GM19239 (cell line): ENCODE results near the gene SYNE1.
"Not testable (repeated sequence)": the region's sequence is repeated elsewhere in the genome, so short reads cannot be mapped to it uniquely, and the experiment has no call there.

Experiments used
- DNase-seq: peaks from one replicate; pipeline ENCODE4 v3.0.0; 2011; ENCODE audit warnings: low spot score; ENCODE audit not compliant: insufficient read length
- FAIRE-seq: peaks from 2 replicates; lab custom pipeline; 2011; peaks lifted over from hg19 to GRCh38; lab: Jason Lieb, UNC

Gene SYNE1

DNA sequence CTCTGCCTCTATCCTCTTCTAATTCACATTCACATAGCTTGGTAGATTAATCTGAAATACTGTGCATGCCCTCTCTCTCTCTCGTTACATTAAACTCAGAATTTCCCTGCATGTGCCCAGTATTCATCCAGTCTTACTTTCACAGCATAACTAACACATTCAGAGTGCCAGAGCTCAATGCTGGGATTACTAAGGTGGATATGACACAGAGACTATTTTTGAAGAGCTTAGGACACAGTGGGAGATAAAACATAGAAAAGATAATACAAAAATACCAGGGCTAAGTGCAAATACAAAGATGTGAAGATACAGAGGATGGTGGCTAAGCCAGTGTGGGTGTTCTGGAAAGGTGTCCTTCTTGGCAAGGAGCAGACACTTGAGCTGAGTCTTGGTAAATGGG is 6.3 kb downstream of the SYNE1 start:
- no peak for DNase-seq
- FAIRE-seq, result no peak

- FAIRE-seq (no peak), DNase-seq (no peak)
Measured at GRCh38 chr6:152625213-152625612, 11.9 kb downstream of the SYNE1 start.

DNA sequence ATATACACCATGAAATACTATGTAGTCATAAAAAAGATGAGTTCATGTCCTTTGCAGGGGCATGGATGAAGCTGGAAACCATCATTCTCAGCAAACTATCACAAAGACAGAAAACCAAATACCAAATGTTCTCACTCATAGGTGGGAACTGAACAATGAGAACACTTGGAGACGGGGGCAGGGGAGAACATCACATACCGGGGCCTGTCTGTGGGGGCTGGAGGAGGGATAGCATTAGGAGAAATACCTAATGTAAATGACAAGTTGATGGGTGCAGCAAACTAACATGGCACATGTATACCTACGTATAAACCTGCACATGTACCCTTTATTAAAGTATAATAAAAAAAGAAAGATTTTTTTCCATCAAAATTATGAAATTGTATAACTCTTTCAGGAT is 22.4 kb downstream of the SYNE1 start:
- not testable (repeated sequence) for FAIRE-seq, DNase-seq

GRCh38 chr6:152609125-152609670 is 28.0 kb downstream of the SYNE1 start:
- DNase-seq (no peak), FAIRE-seq (no peak)

- DNase-seq, result no peak
- FAIRE-seq, result no peak
Measured at GRCh38 chr6:152605941-152606340, 31.2 kb downstream of the SYNE1 start.

- no peak for DNase-seq
- FAIRE-seq, result no peak
Measured at GRCh38 chr6:152605342-152605741, 31.8 kb downstream of the SYNE1 start.

GRCh38 chr6:152603911-152604310 is 33.3 kb downstream of the SYNE1 start:
- FAIRE-seq (no peak), DNase-seq (no peak)

- no peak for FAIRE-seq
- DNase-seq, result no peak
Measured at GRCh38 chr6:152600022-152600421, 37.1 kb downstream of the SYNE1 start.

DNA sequence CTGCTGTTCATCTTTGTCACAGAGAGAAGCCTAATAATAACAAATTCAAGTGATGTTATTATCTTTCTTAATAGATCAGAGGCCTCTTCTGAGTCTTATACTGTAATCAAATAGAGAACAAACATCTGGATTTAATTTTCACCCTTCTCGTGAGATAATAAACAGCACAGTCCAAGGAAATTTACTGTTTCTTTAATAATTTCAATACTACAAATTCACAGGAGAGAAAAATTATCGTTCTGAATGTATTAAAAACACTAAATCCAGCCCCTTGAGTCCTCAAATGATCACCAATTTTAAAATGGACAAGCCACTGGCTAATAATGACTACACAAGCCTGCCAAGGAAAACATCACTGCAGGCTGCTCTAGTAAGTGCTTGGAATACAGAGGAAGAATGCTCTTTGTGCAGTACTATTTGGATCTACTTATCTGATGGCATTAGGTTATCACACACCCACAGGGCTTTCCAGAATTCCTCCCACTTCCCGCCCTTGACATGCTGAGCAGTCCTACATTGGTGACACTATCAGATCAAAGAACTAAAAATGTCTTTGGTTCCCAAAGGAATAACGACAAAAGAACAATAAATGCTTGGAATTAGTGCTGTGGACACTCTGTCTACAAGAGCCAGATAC is 38.1 kb downstream of the SYNE1 start:
- FAIRE-seq (no peak), DNase-seq (no peak)

DNA sequence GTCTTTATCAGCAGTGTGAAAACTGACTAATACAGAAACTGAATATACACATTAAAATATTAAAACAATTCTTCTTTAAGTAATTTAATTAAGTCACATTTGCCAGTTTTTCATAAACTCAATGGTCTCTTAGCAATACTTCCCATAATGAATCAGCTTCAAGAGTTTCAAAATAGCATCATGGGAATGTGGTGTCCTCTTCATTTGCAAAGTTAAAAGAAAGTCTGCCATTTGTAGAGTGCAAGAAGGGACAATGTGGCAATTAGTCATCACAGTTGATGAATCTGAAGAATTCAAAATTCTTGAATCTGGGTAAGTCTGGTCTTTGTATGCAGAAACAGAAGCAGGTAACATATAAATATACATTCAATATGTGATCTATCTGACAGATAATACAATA is 38.7 kb downstream of the SYNE1 start:
- no peak for DNase-seq
- FAIRE-seq, result no peak

- DNase-seq (no peak), FAIRE-seq (no peak)
Measured at GRCh38 chr6:152596726-152597125, 40.4 kb downstream of the SYNE1 start.

DNA sequence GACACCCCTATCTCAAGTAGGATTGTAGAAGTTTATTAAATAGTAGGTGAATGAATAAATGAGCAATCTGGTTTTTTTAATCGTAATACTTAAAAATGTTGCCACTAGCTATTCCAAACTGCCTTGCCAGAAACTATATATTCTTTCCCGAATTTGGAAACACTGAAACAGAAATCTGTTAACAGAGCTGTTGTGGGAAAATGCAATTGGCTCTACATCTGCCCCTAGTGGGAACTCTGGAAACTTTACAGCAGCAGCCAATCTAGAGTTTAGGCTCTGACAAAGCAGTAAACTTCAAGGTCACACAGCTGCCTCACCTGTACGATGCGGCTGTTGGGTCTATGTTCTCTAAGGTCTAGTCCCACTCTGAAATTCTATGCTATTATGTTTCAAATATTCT is 41.7 kb downstream of the SYNE1 start:
- no peak for DNase-seq
- no peak for FAIRE-seq

GRCh38 chr6:152594701-152595100 is 42.5 kb downstream of the SYNE1 start:
- FAIRE-seq, result no peak

GRCh38 chr6:152588456-152588855 is 48.7 kb downstream of the SYNE1 start:
- FAIRE-seq, result no peak
- DNase-seq, result no peak

More at GRCh38 chr6:152594701-152595100, 42.5 kb downstream of the SYNE1 start:
- DNase-seq, result no peak

DNA sequence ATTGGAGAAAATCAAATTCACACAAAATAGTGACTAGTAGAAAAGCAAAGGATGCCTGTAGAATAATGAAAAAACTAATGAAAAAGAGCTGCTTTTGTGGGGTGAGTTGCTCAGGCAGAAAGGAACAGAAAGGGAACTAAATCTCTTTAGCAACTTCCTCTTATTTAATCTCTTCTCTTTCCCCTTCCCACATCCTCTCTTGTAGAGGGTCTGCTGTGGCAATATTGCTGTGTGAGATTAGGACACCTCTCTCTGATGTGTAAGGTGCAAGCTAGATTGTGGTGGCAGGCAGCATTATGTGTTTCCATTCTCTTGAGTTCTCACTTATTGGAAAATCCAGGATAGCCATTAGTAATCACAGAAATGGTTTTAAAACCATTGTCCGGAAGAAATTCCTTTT is 49.7 kb downstream of the SYNE1 start:
- FAIRE-seq, result no peak
- no peak for DNase-seq

- DNase-seq (no peak), FAIRE-seq (no peak)
Measured at GRCh38 chr6:152585236-152585635, 51.9 kb downstream of the SYNE1 start.

DNA sequence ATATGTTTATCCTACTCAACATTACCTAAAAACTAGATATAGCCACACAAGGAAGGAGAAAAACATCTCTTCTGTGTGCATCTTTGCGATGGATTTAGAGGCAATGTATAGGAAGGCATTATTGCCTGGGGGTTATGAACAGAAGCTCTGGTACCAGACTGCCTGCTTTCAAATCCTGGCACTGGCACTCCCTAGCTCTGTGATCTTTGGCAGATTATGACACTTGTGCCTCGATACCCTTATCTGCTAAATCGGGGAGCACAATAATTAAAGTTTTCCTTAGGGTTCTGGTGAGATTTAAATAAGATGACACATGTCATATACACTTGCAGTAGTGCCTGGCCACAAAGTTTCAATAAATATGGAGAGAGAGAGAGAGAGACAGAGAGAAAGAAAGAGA is 53.3 kb downstream of the SYNE1 start:
- FAIRE-seq (no peak), DNase-seq (no peak)

- FAIRE-seq (no peak), DNase-seq (no peak)
Measured at GRCh38 chr6:152576525-152576924, 60.6 kb downstream of the SYNE1 start.

- DNase-seq (no peak), FAIRE-seq (no peak)
Measured at GRCh38 chr6:152575621-152576150, 61.5 kb downstream of the SYNE1 start.

- DNase-seq (no peak), FAIRE-seq (no peak)
Measured at GRCh38 chr6:152575161-152575560, 62.0 kb downstream of the SYNE1 start.

- DNase-seq, result no peak
- no peak for FAIRE-seq
Measured at GRCh38 chr6:152573762-152574161, 63.4 kb downstream of the SYNE1 start.
